SK-N-DZ (cell line): ENCODE results near the gene TMPRSS5.

Experiments
- DNase-seq: peaks from one replicate; pipeline ENCODE4 v3.0.0-alpha.2; 2015; ENCODE audit warnings: low spot score

TMPRSS5 gene

DNA sequence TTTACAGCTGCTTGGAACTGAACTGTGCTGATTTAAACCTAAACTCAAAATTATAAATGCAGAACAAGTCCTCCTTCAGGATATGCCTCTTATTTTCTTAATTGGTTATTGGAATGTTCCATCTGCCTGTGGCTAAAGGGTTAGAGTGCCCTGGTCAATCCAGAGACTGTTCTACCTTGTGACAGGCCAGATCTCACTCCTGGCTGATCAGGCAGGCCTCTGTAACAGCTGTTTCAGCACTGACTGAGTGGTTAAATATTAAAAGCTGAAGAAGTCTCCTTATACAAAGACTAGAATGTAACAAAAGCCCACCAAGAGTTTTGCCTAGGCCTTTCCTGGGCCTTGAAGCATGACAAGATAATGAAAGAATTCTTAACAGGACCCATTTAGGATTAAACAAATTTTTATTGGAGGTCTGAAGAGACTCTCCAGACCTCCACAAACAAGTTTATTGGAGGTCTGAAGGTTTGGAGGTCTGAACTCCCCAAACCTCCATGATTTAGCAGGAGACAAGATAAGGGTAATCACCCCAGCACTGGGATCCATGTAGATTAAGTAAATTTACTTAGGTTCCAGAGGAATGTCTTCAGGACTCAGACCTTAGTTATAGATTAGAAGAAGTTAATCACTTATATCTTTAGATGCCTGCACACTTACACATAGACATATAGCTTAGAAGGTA, 35.8 kb downstream of the TMPRSS5 start:
- DNase-seq = no peak

DNA sequence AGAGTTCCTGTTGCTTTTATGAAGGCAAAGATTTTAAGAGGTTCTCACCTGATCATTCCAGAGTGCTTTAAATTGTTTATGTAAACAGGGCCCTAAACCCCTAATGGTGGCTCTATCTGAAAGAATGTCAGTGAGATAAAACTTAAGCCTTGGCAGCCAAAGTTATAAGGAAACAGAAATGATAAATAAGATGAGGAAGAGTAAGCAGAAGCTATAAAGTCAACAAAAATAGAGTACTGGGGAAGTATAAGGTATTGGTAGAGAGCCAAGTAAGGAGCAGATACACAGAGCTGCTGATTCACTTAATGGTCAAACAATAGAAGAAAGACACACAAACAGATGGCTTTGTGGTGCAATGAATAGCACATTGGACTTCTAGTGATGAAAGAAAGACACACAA, 37.9 kb downstream of the TMPRSS5 start:
- no peak for DNase-seq

DNA sequence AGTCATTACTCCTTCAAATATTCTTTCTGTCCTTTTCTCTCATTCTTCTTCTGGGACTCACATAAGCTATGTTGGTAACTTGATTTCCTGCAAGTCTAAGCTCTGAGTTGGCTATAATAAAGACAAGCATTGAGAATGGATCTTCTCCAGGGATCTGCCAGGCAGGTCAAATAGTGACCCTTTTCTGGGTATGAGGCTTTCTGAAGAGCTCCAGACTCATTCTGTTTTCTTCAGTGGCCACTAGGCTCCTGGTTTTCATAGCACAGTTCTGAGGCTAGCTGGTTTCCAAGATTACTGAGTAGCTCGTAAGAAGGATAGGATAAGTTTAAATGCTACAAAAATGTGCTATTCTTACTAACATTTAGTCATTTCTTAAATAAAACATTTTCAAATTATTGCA, 38.3 kb downstream of the TMPRSS5 start:
- DNase-seq = no peak

DNA sequence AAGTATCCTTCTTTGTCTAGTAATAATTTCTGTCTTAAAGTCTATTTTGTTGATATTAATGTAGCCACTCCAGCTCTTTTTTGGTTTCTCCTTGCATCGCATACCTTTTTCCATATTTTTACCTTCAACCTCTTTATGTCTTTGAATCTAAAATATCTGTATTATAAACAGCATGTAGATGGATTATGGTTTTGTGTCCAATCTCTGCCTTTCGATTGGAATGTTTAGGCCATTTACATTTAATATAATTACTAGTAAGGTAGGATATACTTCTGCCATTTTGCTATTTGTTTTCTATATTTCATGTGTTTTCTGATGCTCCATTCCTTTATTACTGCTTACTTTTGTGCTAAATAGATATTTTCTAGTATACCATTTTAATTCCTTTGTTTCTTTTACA, 39.5 kb downstream of the TMPRSS5 start:
- no peak for DNase-seq

DNA sequence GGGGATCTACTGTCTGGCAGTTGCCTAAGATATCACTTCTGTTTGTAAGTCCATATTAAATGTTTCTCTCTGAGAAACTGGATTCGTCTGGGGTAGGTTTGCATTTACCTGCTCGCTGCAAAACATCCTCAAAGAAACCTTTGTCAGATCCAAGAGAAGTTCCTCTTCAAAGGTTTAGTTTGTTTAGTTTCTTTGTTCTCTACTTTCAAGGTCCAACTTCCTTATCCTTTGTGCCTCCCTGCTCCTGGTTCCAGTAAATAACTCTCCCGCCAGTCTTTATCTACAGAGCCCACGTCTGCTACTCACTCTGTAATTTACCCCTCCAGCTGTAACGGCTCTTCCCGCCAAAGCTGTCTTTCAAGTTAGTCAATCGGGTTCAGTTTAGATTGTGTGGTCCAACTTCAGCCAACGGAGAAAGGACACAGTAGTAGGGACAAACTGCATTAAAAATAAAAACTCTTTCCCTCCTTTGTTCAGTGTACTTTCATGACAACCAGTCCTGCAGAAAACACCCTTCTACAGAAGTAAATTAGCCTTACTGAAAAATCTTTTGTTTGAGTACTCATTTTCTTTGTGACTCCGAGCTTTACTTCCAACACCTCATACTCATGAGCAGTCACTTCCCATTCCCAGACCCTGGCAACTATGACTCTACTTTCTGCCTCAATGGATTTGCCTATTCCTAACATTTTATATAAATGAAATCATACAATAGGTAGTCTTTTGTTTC, 41.0 kb downstream of the TMPRSS5 start:
- peak; percentile 2 for DNase-seq

DNA sequence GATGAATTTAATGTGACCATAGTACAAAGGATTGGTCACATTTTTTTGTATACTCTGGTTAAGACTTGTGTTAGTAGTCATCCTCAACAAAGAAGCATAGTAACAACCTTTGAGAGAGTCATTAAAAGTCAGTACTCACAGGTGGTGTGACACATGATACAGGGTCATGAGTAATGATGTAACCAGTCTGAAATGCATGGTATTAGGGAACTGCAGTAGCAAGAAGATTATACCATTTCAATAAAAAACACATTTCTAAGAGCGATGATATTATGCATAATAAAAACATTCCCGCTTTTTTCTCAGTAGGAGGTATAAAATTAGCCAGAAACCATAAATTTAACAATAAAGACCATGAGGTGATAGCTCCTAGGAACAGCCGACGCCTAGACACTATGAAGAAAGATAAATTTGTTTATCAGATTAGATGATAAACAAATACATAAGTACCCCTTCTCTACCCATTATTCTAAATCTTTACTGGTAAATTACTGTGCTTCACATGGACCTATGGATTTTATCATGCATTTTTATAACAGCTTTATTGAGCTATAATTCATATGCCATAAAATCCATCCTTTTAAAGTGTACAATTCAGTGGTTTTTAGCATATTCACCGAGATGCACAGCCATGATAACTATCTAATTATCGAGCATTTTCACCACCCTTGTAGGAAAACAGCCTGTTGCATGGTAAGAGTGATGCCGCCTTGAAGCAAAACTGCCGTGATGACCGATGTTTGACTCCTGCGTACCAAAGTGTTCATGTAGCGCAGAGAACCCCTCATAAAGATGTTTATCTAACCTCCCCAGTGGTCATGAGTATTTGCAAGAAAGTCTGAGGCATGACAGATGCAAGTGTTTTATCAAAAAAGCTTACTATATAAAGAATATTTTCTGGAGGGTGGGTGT, 41.8 kb downstream of the TMPRSS5 start:
- DNase-seq = no peak

DNA sequence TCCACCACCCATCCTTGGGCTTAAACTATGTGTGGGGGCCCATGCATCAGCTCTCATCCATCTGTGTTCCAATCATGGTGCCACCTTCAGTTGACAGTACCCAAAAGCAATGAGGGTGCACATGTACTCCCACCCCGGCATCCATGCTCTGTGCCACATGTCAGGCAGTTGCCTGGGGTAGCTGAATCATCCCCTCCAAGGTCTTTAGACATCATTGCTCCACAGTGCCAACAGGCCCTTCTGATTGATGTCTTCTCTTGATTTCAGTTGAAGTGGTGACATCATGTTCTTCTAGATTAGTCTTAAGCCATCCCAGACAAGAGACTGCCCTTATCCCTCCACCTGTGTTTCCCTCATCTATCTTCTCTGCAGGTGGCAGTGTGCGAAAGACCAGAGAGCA, 42.5 kb downstream of the TMPRSS5 start:
- DNase-seq = no peak

DNA sequence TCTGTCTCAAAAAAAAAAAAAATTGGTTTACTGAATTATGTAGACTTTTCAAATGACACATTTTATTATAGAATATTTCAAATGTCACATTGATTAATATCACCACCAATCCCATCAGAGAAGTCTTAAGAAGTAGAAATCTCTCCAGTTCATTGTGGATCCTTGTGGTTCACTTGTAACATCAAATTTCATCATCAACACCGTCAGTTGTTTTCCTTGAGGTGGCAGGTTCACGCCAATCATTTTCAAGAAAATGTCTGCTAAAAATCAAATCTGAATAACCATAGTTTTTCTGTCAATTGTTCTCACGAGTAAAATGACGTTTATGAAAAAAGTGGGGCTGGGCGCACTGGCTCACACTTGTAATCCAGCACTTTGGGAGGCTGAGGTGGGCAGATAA, 50.3 kb downstream of the TMPRSS5 start:
- DNase-seq = no peak

DNA sequence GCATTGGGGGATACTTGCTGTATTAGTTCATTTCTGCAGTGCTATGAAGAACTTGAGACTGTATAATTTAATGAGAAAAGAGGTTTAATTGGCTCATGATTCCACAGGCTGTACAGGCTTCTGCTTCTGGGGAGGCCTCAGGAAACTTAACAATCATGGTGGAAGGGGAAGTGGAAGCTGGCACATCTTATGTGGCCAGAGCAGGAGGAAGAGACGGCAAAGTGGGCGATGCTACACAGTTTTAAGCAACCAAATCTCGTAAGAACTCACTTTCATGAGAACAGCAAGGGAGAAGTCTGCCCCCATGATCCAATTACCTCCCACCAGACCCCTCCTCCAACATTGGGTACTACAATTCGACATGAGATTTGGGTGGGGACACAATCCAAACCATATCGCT, 55.1 kb downstream of the TMPRSS5 start:
- DNase-seq = no peak

DNA sequence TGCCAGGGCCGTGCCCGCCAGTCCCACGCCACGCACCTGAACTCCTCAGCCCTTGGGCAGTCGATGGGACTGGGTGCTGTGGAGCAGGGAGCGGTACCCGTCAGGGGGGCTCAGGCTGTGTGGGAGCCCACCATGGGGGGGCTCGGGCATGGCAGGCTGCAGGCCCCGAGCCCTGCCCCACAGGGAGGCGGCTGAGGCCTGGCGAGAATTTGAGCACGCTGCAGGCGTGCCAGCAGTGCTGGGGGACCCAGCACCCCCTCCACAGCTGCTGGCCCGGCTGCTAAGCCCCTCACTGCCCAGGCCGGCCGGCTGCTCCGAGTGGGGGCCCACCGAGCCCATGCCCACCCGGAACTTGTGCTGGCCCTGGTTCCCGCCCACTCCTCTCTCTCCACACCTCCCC, 56.8 kb downstream of the TMPRSS5 start:
- no peak for DNase-seq

DNA sequence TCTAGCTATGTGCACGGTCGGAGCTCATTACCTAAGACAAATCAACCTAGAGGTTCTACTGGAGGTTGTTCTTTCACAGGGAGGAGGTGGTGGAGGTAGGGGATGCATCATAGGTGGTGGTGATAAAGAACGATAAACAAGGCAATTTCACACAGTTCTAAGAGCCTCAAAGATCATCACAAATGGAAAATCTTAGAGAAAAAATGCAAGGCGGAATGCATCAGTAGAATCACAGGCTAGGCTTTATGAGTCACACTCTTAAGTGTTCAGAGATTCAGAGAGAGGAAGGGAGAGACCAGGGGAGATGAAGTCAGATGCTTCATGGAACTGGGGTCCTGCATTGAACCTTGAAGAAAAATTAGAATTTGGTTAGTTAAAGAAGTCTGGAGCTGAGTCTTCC, 58.3 kb downstream of the TMPRSS5 start:
- DNase-seq = no peak

DNA sequence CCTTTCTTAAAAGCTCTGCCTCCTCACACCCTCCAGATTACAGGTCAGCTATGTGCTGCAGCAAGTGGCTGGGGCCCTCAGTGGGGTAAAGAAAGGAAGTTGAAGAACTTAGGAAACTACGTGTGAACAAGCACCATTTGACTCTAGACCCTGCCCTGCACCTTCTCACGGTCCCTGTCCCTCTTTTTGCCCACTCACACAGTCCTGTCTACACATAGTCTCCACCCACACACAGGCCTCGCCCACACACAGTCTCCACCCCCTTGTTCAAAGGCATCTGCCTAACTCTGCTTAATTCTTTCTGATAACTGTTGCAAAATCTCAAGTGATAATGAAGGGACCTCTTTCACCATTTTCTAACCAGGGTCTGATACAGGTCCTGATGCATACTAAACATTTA, 59.0 kb downstream of the TMPRSS5 start:
- DNase-seq = no peak

DNA sequence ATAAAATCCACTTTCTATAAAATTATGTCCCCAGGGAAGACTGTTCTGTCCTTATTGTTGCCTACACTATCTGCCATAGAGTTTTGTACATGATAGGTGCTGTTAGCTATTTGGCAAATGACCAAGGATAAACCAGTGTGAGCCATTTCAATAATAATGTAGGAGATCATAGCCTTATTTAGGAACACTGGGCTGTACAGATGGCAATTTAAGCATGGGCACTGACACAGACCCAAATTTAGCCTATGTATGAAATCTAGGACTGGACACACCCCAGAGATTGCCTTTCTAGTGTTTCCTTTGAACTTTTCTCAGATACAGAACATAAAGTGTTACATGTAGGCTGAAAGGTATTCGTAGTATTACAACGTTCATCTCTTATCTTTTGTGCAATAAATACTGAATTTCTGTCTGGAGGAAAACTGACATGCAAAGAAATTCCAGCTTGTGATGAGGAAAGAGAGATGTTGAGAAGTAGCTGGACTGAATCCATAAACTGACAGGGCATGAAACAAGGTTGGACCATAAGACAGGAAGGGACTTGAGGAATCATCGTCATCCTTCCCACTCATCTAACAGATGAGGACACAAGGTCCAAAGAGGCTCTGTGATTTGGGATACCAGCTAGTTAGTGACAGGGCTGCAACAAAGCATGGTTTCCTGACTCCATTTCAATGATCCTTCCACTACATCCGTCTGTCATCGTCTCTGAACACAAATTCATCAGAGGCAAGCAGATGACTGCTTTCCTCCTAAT, 60.3 kb downstream of the TMPRSS5 start:
- no peak for DNase-seq

DNA sequence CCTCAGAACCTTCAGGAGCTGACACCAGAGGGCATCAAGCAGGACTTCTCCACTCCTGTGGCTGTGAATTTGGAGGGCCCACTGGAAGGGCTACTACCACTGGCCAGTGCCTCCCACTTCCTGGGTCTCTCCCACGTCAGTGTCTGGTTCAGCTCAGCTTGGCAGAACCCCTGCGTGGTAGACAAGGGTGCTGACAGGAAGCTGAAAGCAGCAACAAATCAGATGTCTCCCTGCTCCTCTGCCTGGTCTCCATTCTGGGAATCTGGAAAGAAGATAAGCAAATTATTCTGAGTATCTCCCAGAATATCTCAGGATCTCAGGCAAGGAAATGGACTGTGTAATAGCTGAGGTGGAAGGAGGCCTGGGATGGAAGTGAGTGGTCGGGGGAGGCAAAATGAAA, 61.5 kb downstream of the TMPRSS5 start:
- peak; percentile 87 for DNase-seq

DNA sequence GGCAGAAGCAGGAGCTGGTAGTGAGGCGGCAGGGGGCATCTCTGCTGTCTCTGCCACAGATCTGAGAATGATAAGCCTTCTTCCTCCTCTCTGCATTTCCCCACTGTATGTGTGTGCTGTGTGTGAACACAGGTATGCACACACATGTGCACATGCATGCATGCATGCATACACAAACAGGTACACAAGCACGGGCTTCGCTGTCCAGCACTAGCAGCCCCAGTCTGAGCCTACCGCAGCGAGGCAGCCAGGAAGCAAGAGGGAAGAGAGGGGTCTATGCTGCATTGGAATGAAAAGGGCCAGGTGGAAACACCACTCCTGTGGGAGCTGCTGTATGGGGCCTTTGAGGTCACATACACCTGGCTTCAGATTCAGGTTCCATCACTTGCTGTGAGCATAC, 62.4 kb downstream of the TMPRSS5 start:
- DNase-seq = no peak

DNA sequence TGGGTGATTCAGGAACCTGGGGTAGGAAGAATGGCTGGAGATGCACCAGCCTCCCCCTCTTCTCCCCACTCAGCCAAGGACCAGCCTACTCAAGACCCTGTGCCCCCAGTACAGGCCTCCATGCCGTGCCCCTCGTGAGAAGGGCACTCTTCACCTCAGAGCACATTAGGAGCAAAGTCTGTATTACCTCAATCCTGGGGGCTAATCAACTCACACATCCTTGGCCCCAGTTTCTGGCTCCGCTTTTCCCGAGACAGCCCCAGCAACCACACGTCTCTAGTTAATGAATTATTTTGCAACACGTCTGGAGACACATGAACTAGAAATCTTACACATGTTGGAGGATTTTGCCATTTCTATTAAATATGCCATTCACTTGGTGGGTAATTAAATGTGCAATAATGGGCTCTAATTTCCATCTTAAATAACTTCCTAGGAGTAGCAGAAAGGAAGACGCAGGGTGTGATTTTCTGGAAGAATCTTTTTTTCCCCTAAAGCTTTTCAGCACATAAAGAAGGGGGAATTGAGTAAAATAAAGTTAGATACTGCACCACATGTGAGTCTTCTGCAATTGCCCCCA, 63.0 kb downstream of the TMPRSS5 start:
- DNase-seq = no peak

DNA sequence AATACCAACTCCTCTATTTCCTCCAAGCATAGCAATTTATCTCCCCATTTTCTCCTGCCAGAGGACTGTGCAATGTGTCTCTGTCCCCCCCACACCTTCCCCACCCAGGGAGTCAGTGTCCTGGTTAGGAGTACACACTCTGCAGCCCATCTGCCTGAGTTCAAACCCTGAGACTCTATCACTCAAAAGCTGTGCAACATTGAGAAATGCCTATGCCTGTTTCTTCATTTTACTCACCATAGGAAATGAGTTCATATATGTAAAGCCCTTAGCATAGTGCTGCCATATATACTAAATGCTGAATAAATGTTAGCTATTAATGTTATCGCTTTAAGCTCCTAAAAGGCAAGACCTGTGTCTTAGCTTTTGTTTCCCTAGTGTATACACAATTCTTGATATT, 64.0 kb downstream of the TMPRSS5 start:
- DNase-seq = no peak

DNA sequence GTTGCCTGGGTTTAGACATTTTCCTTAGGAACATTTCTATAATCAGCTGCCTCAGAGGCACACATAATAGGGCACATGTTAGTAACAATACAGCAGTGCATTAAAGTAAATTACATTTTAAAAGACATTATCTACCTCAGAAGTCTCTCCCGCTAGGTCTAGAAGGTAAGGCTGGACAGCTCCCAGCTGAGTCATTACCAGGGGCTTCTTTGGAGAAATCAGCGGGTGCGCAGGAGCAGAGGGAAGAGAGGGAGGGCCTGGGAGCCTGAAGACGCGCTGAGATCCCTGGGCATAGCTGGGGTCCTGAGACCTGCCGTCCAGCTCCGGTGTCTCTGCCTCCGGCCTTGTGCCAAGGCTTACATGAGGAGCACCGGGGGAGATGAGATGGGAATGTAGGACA, 67.7 kb downstream of the TMPRSS5 start:
- DNase-seq = no peak

DNA sequence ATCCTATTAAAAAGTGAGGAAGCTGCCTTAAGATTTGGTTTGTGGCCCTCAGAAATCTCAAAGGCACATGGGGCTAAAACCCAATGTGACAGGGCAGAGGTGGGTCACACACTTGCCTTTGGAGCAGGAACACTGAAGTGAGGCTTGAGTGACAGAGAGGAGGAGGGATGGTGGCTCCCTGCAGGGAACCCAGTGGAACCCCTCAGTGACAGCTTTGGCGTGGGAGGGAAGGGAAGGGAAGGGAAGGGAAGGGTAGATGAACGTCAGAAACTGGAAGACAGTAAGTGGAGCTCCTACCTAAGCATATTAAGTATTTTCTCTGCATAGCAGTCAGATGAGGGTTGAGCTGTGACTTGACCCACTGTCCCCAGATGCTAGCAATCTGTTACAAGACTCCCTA, 68.5 kb downstream of the TMPRSS5 start:
- no peak for DNase-seq
